ENCODE data around the gene RAB40B. TPM values are rescaled to one million over a fixed set of nuclear protein-coding genes. Genes with fewer than 3 reads are reported as not detected.
A peak's percentile ranks its signal among the peaks of the same experiment; 100 is the strongest.

The RAB40B gene
- total RNA-seq, 1 donor from 2014 or later, result 4.9 TPM

GRCh38 chr17:82675476-82676245 is 22.8 kb downstream of the RAB40B start:
- no peaks in the 10 kb centered on the region for H3K36me3 Mint-ChIP-seq (ENCODE audit: low read depth)
- H3K9me3 Mint-ChIP-seq, result no peaks in the 10 kb centered on the region
- DNase-seq, result no peak
- no peak overlapping the region for H3K4me3 Mint-ChIP-seq
- no peaks in the 10 kb centered on the region for H3K27me3 Mint-ChIP-seq
- intact Hi-C loops (cut with micrococcal nuclease), result no loop called here
- no peak overlapping the region for H3K27ac Mint-ChIP-seq
- no peaks in the 10 kb centered on the region for H3K4me1 Mint-ChIP-seq

- no peaks in the 10 kb centered on the region for H3K36me3 Mint-ChIP-seq (ENCODE audit: low read depth)
- no peak overlapping the region for H3K4me3 Mint-ChIP-seq
- H3K4me1 Mint-ChIP-seq, result no peaks in the 10 kb centered on the region
- H3K27me3 Mint-ChIP-seq, result no peaks in the 10 kb centered on the region
- no peak overlapping the region for H3K27ac Mint-ChIP-seq
- no peaks in the 10 kb centered on the region for H3K9me3 Mint-ChIP-seq
- intact Hi-C loops (cut with micrococcal nuclease), result no loop called here
- DNase-seq, result no peak
Measured at GRCh38 chr17:82674656-82675475, 23.6 kb downstream of the RAB40B start.

- Mint-ChIP-seq H3K4me1 (peaks cover 4% of the 10 kb centered on the region), H3K9me3 (no peaks in the 10 kb centered on the region), H3K27me3 (no peaks in the 10 kb centered on the region), H3K36me3 (ENCODE audit: low read depth) (no peaks in the 10 kb centered on the region), H3K4me3 (no peak overlapping the region), H3K27ac (no peak overlapping the region)
- DNase-seq, result no peak
- intact Hi-C loops (cut with micrococcal nuclease), result no loop called here
Measured at GRCh38 chr17:82670661-82671450, 27.6 kb downstream of the RAB40B start.

- H3K27ac Mint-ChIP-seq, result no peak overlapping the region
- H3K36me3 Mint-ChIP-seq (ENCODE audit: low read depth), result no peaks in the 10 kb centered on the region
- peak; percentile 80 for DNase-seq
- no peaks in the 10 kb centered on the region for H3K9me3 Mint-ChIP-seq
- peaks cover 4% of the 10 kb centered on the region for H3K4me1 Mint-ChIP-seq
- peak overlapping the region; percentile 49 for H3K4me3 Mint-ChIP-seq
- no peaks in the 10 kb centered on the region for H3K27me3 Mint-ChIP-seq
- intact Hi-C loops (cut with micrococcal nuclease), result loop anchor here (1.0 kb wide), 1 partner anchor 98 kb away; no protein-coding TSS in a partner anchor
Measured at GRCh38 chr17:82668631-82669099, 29.8 kb downstream of the RAB40B start.

GRCh38 chr17:82668024-82668630 is 30.4 kb downstream of the RAB40B start:
- Mint-ChIP-seq H3K27me3 (no peaks in the 10 kb centered on the region), H3K4me3 (no peak overlapping the region), H3K27ac (no peak overlapping the region), H3K36me3 (ENCODE audit: low read depth) (no peaks in the 10 kb centered on the region), H3K4me1 (peaks cover 4% of the 10 kb centered on the region), H3K9me3 (no peaks in the 10 kb centered on the region)
- DNase-seq, result no peak
- intact Hi-C loops (cut with micrococcal nuclease), result loop anchor here (1.0 kb wide), 1 partner anchor 98 kb away; no protein-coding TSS in a partner anchor

- H3K4me3 Mint-ChIP-seq, result no peak overlapping the region
- intact Hi-C loops (cut with micrococcal nuclease), result no loop called here
- peaks cover 4% of the 10 kb centered on the region for H3K4me1 Mint-ChIP-seq
- H3K9me3 Mint-ChIP-seq, result no peaks in the 10 kb centered on the region
- H3K27ac Mint-ChIP-seq, result no peak overlapping the region
- H3K27me3 Mint-ChIP-seq, result no peaks in the 10 kb centered on the region
- no peak for DNase-seq
- no peaks in the 10 kb centered on the region for H3K36me3 Mint-ChIP-seq (ENCODE audit: low read depth)
Measured at GRCh38 chr17:82667668-82668000, 30.9 kb downstream of the RAB40B start.

GRCh38 chr17:82666931-82667667 is 31.4 kb downstream of the RAB40B start:
- Mint-ChIP-seq H3K27me3 (no peaks in the 10 kb centered on the region), H3K27ac (no peak overlapping the region), H3K4me3 (no peak overlapping the region), H3K9me3 (no peaks in the 10 kb centered on the region), H3K36me3 (ENCODE audit: low read depth) (no peaks in the 10 kb centered on the region), H3K4me1 (peaks cover 4% of the 10 kb centered on the region)
- DNase-seq, result no peak
- intact Hi-C loops (cut with micrococcal nuclease), result no loop called here

- peaks cover 4% of the 10 kb centered on the region for H3K4me1 Mint-ChIP-seq
- no peak for DNase-seq
- no peak overlapping the region for H3K4me3 Mint-ChIP-seq
- H3K27ac Mint-ChIP-seq, result no peak overlapping the region
- H3K9me3 Mint-ChIP-seq, result no peaks in the 10 kb centered on the region
- H3K36me3 Mint-ChIP-seq (ENCODE audit: low read depth), result no peaks in the 10 kb centered on the region
- no peaks in the 10 kb centered on the region for H3K27me3 Mint-ChIP-seq
- intact Hi-C loops (cut with micrococcal nuclease), result no loop called here
Measured at GRCh38 chr17:82665891-82666290, 32.6 kb downstream of the RAB40B start.

- H3K36me3 Mint-ChIP-seq (ENCODE audit: low read depth), result no peaks in the 10 kb centered on the region
- DNase-seq, result no peak
- peaks cover 4% of the 10 kb centered on the region for H3K4me1 Mint-ChIP-seq
- no peaks in the 10 kb centered on the region for H3K27me3 Mint-ChIP-seq
- no peak overlapping the region for H3K4me3 Mint-ChIP-seq
- H3K27ac Mint-ChIP-seq, result no peak overlapping the region
- H3K9me3 Mint-ChIP-seq, result no peaks in the 10 kb centered on the region
- intact Hi-C loops (cut with micrococcal nuclease), result no loop called here
Measured at GRCh38 chr17:82665217-82665616, 33.3 kb downstream of the RAB40B start.

GRCh38 chr17:82664701-82665182 is 33.8 kb downstream of the RAB40B start:
- intact Hi-C loops (cut with micrococcal nuclease), result no loop called here
- Mint-ChIP-seq H3K36me3 (ENCODE audit: low read depth) (no peaks in the 10 kb centered on the region), H3K4me3 (no peak overlapping the region), H3K27me3 (no peaks in the 10 kb centered on the region), H3K9me3 (no peaks in the 10 kb centered on the region), H3K27ac (no peak overlapping the region), H3K4me1 (peaks cover 4% of the 10 kb centered on the region)
- no peak for DNase-seq

GRCh38 chr17:82664276-82664575 is 34.3 kb downstream of the RAB40B start:
- Mint-ChIP-seq H3K36me3 (ENCODE audit: low read depth) (no peaks in the 10 kb centered on the region), H3K4me3 (no peak overlapping the region), H3K27me3 (no peaks in the 10 kb centered on the region), H3K9me3 (no peaks in the 10 kb centered on the region), H3K27ac (no peak overlapping the region), H3K4me1 (peaks cover 4% of the 10 kb centered on the region)
- no peak for DNase-seq
- intact Hi-C loops (cut with micrococcal nuclease), result no loop called here

- intact Hi-C loops (cut with micrococcal nuclease), result no loop called here
- Mint-ChIP-seq H3K4me1 (peaks cover 2% of the 10 kb centered on the region), H3K27ac (no peak overlapping the region), H3K36me3 (ENCODE audit: low read depth) (no peaks in the 10 kb centered on the region), H3K27me3 (no peaks in the 10 kb centered on the region), H3K4me3 (no peak overlapping the region), H3K9me3 (no peaks in the 10 kb centered on the region)
- no peak for DNase-seq
Measured at GRCh38 chr17:82663381-82664275, 34.9 kb downstream of the RAB40B start.
